ENCODE data around the gene DHX40.

The DHX40 gene

GRCh38 chr17:59634632-59635541, 69.5 kb downstream of the DHX40 start:
- Histone ChIP-seq H3K4me1 (ENCODE audit: insufficient read depth, low read length, severe bottlenecking) (peaks cover 39% of the 10 kb centered on the region), H3K27me3 (ENCODE audit: insufficient read depth, low read length) (no peaks in the 10 kb centered on the region), H3K4me2 (ENCODE audit: low read length) (0 out of 2 replicates have a peak overlapping the region, but pooled peaks have one; percentile 0), H3K9me3 (ENCODE audit: low read length) (no peaks in the 10 kb centered on the region), H3K4me3 (ENCODE audit: low read depth, low read length, poor library complexity, severe bottlenecking) (no peak overlapping the region), H3K36me3 (ENCODE audit: insufficient read depth, low read length) (peaks cover 20% of the 10 kb centered on the region), H3K9ac (ENCODE audit: low read length) (no peak overlapping the region), H2AFZ (ENCODE audit: low read length) (no peak overlapping the region), H3K9me2 (ENCODE audit: low read depth, low read length) (no peaks in the 10 kb centered on the region), H3K27ac (ENCODE audit: low read depth, low read length, poor library complexity, severe bottlenecking) (no peak overlapping the region), H3F3A (ENCODE audit: insufficient read depth, low read length) (0 out of 2 replicates have a peak, but pooled peaks cover 3% of the 10 kb centered on the region), H4K20me1 (ENCODE audit: insufficient read depth, low read length) (0 out of 2 replicates have a peak, but pooled peaks cover 2% of the 10 kb centered on the region), H3K79me2 (ENCODE audit: insufficient read depth, low read length) (peaks cover 93% of the 10 kb centered on the region)
- TF ChIP-seq EZH2 (IDR thresholded peaks at IDR 0.05; ENCODE audit: borderline replicate concordance, low read length) (no peak), CTCF (IDR thresholded peaks at IDR 0.05; ENCODE audit: low read length) (no peak)

- no peaks in the 10 kb centered on the region for H3K9me3 ChIP-seq (ENCODE audit: low read length)
- no peak overlapping the region for H3K4me2 ChIP-seq (ENCODE audit: low read length)
- no peak for TF ChIP-seq EZH2 (IDR thresholded peaks at IDR 0.05; ENCODE audit: borderline replicate concordance, low read length)
- no peak for TF ChIP-seq CTCF (IDR thresholded peaks at IDR 0.05; ENCODE audit: low read length)
- H3K9ac ChIP-seq (ENCODE audit: low read length): no peak overlapping the region
- no peak overlapping the region for H3K4me3 ChIP-seq (ENCODE audit: low read depth, low read length, poor library complexity, severe bottlenecking)
- H3K27ac ChIP-seq (ENCODE audit: low read depth, low read length, poor library complexity, severe bottlenecking): peak overlapping the region; percentile 24
- H3K9me2 ChIP-seq (ENCODE audit: low read depth, low read length): no peaks in the 10 kb centered on the region
- H3K4me1 ChIP-seq (ENCODE audit: insufficient read depth, low read length, severe bottlenecking): peaks cover 54% of the 10 kb centered on the region
- H3K27me3 ChIP-seq (ENCODE audit: insufficient read depth, low read length): no peaks in the 10 kb centered on the region
- 0 out of 2 replicates have a peak, but pooled peaks cover 3% of the 10 kb centered on the region for H3F3A ChIP-seq (ENCODE audit: insufficient read depth, low read length)
- 0 out of 2 replicates have a peak, but pooled peaks cover 2% of the 10 kb centered on the region for H4K20me1 ChIP-seq (ENCODE audit: insufficient read depth, low read length)
- H3K36me3 ChIP-seq (ENCODE audit: insufficient read depth, low read length): peaks cover 6% of the 10 kb centered on the region; the same call in 1 of the 2 replicates
- H3K79me2 ChIP-seq (ENCODE audit: insufficient read depth, low read length): peaks cover 92% of the 10 kb centered on the region
- H2AFZ ChIP-seq (ENCODE audit: low read length): no peak overlapping the region
These were observed 72.4 kb downstream of the DHX40 start for GRCh38 chr17:59637611-59638310.

GRCh38 chr17:59638553-59638952, 73.1 kb downstream of the DHX40 start:
- H3K27ac ChIP-seq (ENCODE audit: low read depth, low read length, poor library complexity, severe bottlenecking): peak overlapping the region; percentile 24
- no peak overlapping the region for H3K9ac ChIP-seq (ENCODE audit: low read length)
- H4K20me1 ChIP-seq (ENCODE audit: insufficient read depth, low read length): 0 out of 2 replicates have a peak, but pooled peaks cover 2% of the 10 kb centered on the region
- no peak overlapping the region for H3K4me2 ChIP-seq (ENCODE audit: low read length)
- H3K9me2 ChIP-seq (ENCODE audit: low read depth, low read length): no peaks in the 10 kb centered on the region
- peaks cover 58% of the 10 kb centered on the region for H3K4me1 ChIP-seq (ENCODE audit: insufficient read depth, low read length, severe bottlenecking)
- TF ChIP-seq EZH2 (IDR thresholded peaks at IDR 0.05; ENCODE audit: borderline replicate concordance, low read length) (no peak), CTCF (IDR thresholded peaks at IDR 0.05; ENCODE audit: low read length) (no peak)
- no peaks in the 10 kb centered on the region for H3K9me3 ChIP-seq (ENCODE audit: low read length)
- peaks cover 8% of the 10 kb centered on the region; the same call in 1 of the 2 replicates for H3K36me3 ChIP-seq (ENCODE audit: insufficient read depth, low read length)
- H2AFZ ChIP-seq (ENCODE audit: low read length): no peak overlapping the region
- H3F3A ChIP-seq (ENCODE audit: insufficient read depth, low read length): 0 out of 2 replicates have a peak, but pooled peaks cover 3% of the 10 kb centered on the region
- H3K79me2 ChIP-seq (ENCODE audit: insufficient read depth, low read length): peaks cover 93% of the 10 kb centered on the region
- no peaks in the 10 kb centered on the region for H3K27me3 ChIP-seq (ENCODE audit: insufficient read depth, low read length)
- no peak overlapping the region for H3K4me3 ChIP-seq (ENCODE audit: low read depth, low read length, poor library complexity, severe bottlenecking)
